B cell (primary cell): ENCODE measurements around the gene CELA3B. TPM values are rescaled to one million over a fixed set of nuclear protein-coding genes. Genes with fewer than 3 reads are reported as not detected.

Experiments
- ATAC-seq: fragments of 200-7000 bp; cut with Tn5 transposase; one replicate; pipeline ENCODE4 v1.10.0; 2021; ENCODE audit warnings: low read depth, mild to moderate bottlenecking, moderate number of reproducible peaks, moderate library complexity
- CTCF ChIA-PET: fragments of 350-600 bp; sonication (Branson Sonifier 250); formaldehyde crosslinking; loops from one replicate; lab custom pipeline; 2021; ENCODE audit warnings: antibody characterized with exemption, inconsistent platforms; lab: Charles Lee
- POLR2A ChIA-PET: fragments of 350-600 bp; sonication (Branson Sonifier 250); formaldehyde crosslinking; loops from one replicate; lab custom pipeline; 2021; ENCODE audit warnings: antibody characterized with exemption; lab: Charles Lee
- DNase-seq: peaks from one replicate; pipeline ENCODE4 v3.0.0; 2013
- H2AFZ ChIP-seq: 2 replicates; pipeline ENCODE4 v1.6.1; 2012; ENCODE audit warnings: mild to moderate bottlenecking, low read depth, low read length; ENCODE audit not compliant: insufficient read depth, poor library complexity, severe bottlenecking
- H3K27ac ChIP-seq, 2 donors: 1 replicate in 1 of 2; 2 replicates in 1 of 2; pipeline ENCODE4 v1.5.1; 2012 to 2013; ENCODE audit warnings: low read length in 2 of 2, mild to moderate bottlenecking in 2 of 2, moderate library complexity in 1 of 2
- H3K27me3 ChIP-seq, 4 experiments: fragments of 200-600 bp in 1 of 4; sonication (generic) in 1 of 4; replicated peaks in 1 of 4; 1 replicate in 2 of 4; 2 replicates in 2 of 4; pipeline versions ENCODE4 v1.6.1 to v1.7.0; 2013 to 2016; ENCODE audit warnings: low read length in 3 of 4, mild to moderate bottlenecking in 2 of 4, mixed read lengths in 1 of 4, moderate library complexity in 1 of 4; ENCODE audit not compliant: insufficient read depth in 4 of 4, control insufficient read depth in 3 of 4; ENCODE audit errors: control extremely low read depth in 1 of 4
- H3K36me3 ChIP-seq, 2 experiments: replicated peaks in 1 of 2; 1 replicate in 1 of 2; 2 replicates in 1 of 2; pipeline versions ENCODE4 v1.6.1 to v1.7.1; 2013; ENCODE audit warnings: low read length in 1 of 2; ENCODE audit not compliant: insufficient read depth in 2 of 2, control insufficient read depth in 1 of 2; ENCODE audit errors: control extremely low read depth in 1 of 2, extremely low read depth in 1 of 2
- H3K4me1 ChIP-seq, 2 donors: fragments of 200-600 bp in 1 of 2; sonication (generic) in 1 of 2; 1 replicate in 1 of 2; 2 replicates in 1 of 2; pipeline versions ENCODE4 v1.5.1 to v1.6.1; 2013 to 2017; ENCODE audit warnings: low read length in 2 of 2; ENCODE audit not compliant: control insufficient read depth in 2 of 2, insufficient read depth in 2 of 2
- H3K4me2 ChIP-seq: replicated peaks from 2 replicates; pipeline ENCODE3; 2012; ENCODE audit warnings: mild to moderate bottlenecking, low read depth, low read length; ENCODE audit not compliant: poor library complexity, severe bottlenecking
- H3K4me3 ChIP-seq, 5 experiments: fragments of 200-600 bp in 1 of 5; sonication (generic) in 1 of 5; 1 replicate in 3 of 5; 2 replicates in 2 of 5; pipeline versions ENCODE4 v1.5.1 to v1.7.0; 2011 to 2016; ENCODE audit warnings: low read length in 4 of 5, mild to moderate bottlenecking in 4 of 5, low read depth in 2 of 5, control low read depth in 1 of 5, moderate library complexity in 1 of 5; ENCODE audit not compliant: insufficient read depth in 1 of 5; ENCODE audit errors: control extremely low read depth in 1 of 5, extremely low read depth in 1 of 5
- H3K79me2 ChIP-seq: fragments of 200-600 bp; sonication (generic); one replicate; pipeline ENCODE4 v1.6.0; 2016; ENCODE audit warnings: low read length; ENCODE audit not compliant: control insufficient read depth, insufficient read depth
- H3K9ac ChIP-seq: fragments of 200-600 bp; sonication (generic); 2 replicates; pipeline ENCODE4 v1.6.1; 2017; ENCODE audit warnings: mild to moderate bottlenecking, low read length, moderate library complexity
- H3K9me3 ChIP-seq, 3 donors: one replicate each; pipeline versions ENCODE4 v1.6.1 to v1.7.1; 2013; ENCODE audit warnings: low read length in 2 of 3; ENCODE audit not compliant: control insufficient read depth in 2 of 3, insufficient read depth in 1 of 3; ENCODE audit errors: control extremely low read depth in 1 of 3
- H4K20me1 ChIP-seq: 2 replicates; pipeline ENCODE4 v1.6.0; 2012; ENCODE audit warnings: mild to moderate bottlenecking, low read length; ENCODE audit not compliant: insufficient read depth, control insufficient read depth, poor library complexity, severe bottlenecking
- H3K27ac Mint-ChIP-seq: one replicate; pipeline ENCODE4 v1.8.0; 2021; ENCODE audit warnings: mixed read lengths
- H3K27me3 Mint-ChIP-seq: one replicate; pipeline ENCODE4 v1.8.0; 2021; ENCODE audit warnings: mixed read lengths
- H3K4me1 Mint-ChIP-seq: one replicate; pipeline ENCODE4 v1.8.0; 2021; ENCODE audit warnings: mixed read lengths
- H3K4me3 Mint-ChIP-seq: one replicate; pipeline ENCODE4 v1.8.0; 2021; ENCODE audit warnings: mixed read lengths
- H3K9me3 Mint-ChIP-seq: one replicate; pipeline ENCODE4 v1.8.0; 2022; ENCODE audit warnings: mixed read lengths; ENCODE audit not compliant: insufficient read depth
- CTCF ChIP-seq: fragments of 200-600 bp; IDR thresholded peaks from one replicate; pipeline ENCODE4 v1.8.0; 2022; ENCODE audit warnings: antibody characterized with exemption, mild to moderate bottlenecking
- EZH2 ChIP-seq: IDR thresholded peaks from 2 replicates; pipeline ENCODE4 v1.6.1; 2012; ENCODE audit warnings: borderline replicate concordance, low read depth, mild to moderate bottlenecking, moderate library complexity, low read length; ENCODE audit not compliant: insufficient read depth, poor library complexity, severe bottlenecking
- WGBS: methylation state at CpG from one replicate; pipeline ENCODE4 v1.1.5; 2013; ENCODE audit warnings: missing lambda C conversion rate; ENCODE audit not compliant: insufficient coverage; 5-methylcytosine and 5-hydroxymethylcytosine counted together
- intact Hi-C: fragments of 100-400 bp; cut with micrococcal nuclease; formaldehyde crosslinking; loops from one replicate; pipeline ENCODE4 v1.10.0; 2022
- polyA plus RNA-seq: library from polyadenylated mRNA; depleted of rRNA; stranded (reverse); fragments of >200 nt; gene quantifications from 2 replicates; pipeline ENCODE4 v1.2.3, GENCODE V29; 2012
- total RNA-seq, 2 donors: library from RNA; stranded (reverse); fragments of 120-200 nt in 1 of 2; gene quantifications; 1 replicate in 1 of 2; 2 replicates in 1 of 2; pipeline versions ENCODE4 v1.2.3 to v1.2.4, GENCODE V29; 2013 to 2022

Gene CELA3B
- total and polyA plus RNA-seq, 2 donors (not counting 1 experiment from before 2014, with no cell fraction given) = not detected

- Histone ChIP-seq H3K27me3 (no peaks in the 10 kb centered on the region), H3K27ac (peak overlapping the region; percentile 98), H3K36me3 (peaks cover 0 to 7% of the 10 kb centered on the region in 2 experiments), H3K4me2 (peak overlapping the region; percentile 88), H3K9ac (peak overlapping the region; percentile 99), H3K4me3 (peak overlapping the region; percentile 85 to 99 (median 94)), H3K79me2 (peaks cover 24% of the 10 kb centered on the region), H4K20me1 (no peaks in the 10 kb centered on the region), H2AFZ (peak overlapping the region; percentile 71), H3K9me3 (peaks cover 0 to 6% (median 0%) of the 10 kb centered on the region in 3 donors), H3K4me1 (peaks cover 17 to 38% of the 10 kb centered on the region in 2 donors)
- Mint-ChIP-seq H3K4me1 (peaks cover 43% of the 10 kb centered on the region), H3K27ac (peak overlapping the region; percentile 98), H3K4me3 (peak overlapping the region; percentile 96), H3K9me3 (no peaks in the 10 kb centered on the region), H3K27me3 (no peaks in the 10 kb centered on the region)
- POLR2A ChIA-PET = interaction anchor here (0.9 to 2.7 kb wide), 11 partner anchors 8 to 1239 kb away, joined by 3 to 87 read pairs (median 5); partner anchors contain the start of genes CDC42, HP1BP3 and USP48
- intact Hi-C loops = loop anchor here (1.0 to 10.0 kb wide), 7 partner anchors 14 to 1238 kb away; partner anchors contain the start of genes CDC42, ECE1, HP1BP3 and USP48
- ATAC-seq (peak; percentile 76), DNase-seq (peak; percentile 93)
- TF ChIP-seq EZH2 = no peak
- no peak for TF ChIP-seq CTCF
- 0% methylated on average over 29 of the region's 42 CpGs for WGBS
- CTCF ChIA-PET = interaction anchor here (0.9 to 6.4 kb wide), 9 partner anchors 8 to 243 kb away, joined by 3 to 89 read pairs (median 7); partner anchors contain the start of genes CDC42 and USP48
These were observed 48.7 kb downstream of the CELA3B start for GRCh38 chr1:22025368-22026155.

DNA sequence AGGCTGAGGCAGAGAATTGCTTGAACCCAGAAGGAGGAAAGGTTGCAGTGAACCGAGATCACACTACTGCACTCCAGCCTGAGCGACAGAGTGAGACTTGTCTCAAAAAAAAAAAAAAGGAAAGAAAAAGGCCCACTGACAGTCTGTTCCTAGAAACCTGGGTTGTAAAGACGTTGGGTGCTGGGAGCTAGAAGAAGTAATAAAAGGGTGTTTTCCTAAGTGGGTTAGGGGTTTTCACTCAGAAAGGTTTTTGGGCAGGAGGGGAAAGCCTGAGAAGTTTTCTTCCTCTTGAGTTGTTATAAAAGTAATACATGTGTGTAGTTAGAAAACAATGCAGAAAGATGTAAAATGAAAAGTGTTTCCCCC lies 50.1 kb downstream of the CELA3B start:
- Mint-ChIP-seq H3K4me1 (peaks cover 53% of the 10 kb centered on the region), H3K27ac (peak overlapping the region; percentile 98), H3K9me3 (no peaks in the 10 kb centered on the region), H3K27me3 (no peaks in the 10 kb centered on the region), H3K4me3 (peak overlapping the region; percentile 79)
- intact Hi-C loops = loop anchor here (1.0 to 10.0 kb wide), 6 partner anchors 12 to 1240 kb away; partner anchors contain the start of genes CDC42, ECE1 and HP1BP3
- H3K4me2 ChIP-seq = peak overlapping the region; percentile 88
- H3K79me2 ChIP-seq = peaks cover 26% of the 10 kb centered on the region
- POLR2A ChIA-PET = interaction anchor here (2.1 kb wide), 1 partner anchor 26 kb away, joined by 11 read pairs; the partner anchor contains the start of gene CDC42
- no peak overlapping the region for H2AFZ ChIP-seq
- DNase-seq (peak; percentile 43), ATAC-seq (no peak)
- TF ChIP-seq CTCF (no peak), EZH2 (no peak)
- H3K9me3 ChIP-seq = peaks cover 0 to 6% (median 0%) of the 10 kb centered on the region in 3 donors
- no peaks in the 10 kb centered on the region for H3K27me3 ChIP-seq
- WGBS = 35% methylated on average over 2 of the region's 3 CpGs
- H3K36me3 ChIP-seq = peaks cover 0 to 8% of the 10 kb centered on the region in 2 experiments
- no peak overlapping the region for H3K4me3 ChIP-seq
- no peaks in the 10 kb centered on the region for H4K20me1 ChIP-seq
- H3K27ac ChIP-seq = peak overlapping the region; percentile 98
- CTCF ChIA-PET = interaction anchor here (1.9 kb wide), 1 partner anchor 11 kb away, joined by 5 read pairs; no protein-coding TSS in a partner anchor
- peaks cover 22 to 47% of the 10 kb centered on the region in 2 donors for H3K4me1 ChIP-seq
- H3K9ac ChIP-seq = peak overlapping the region; percentile 99
